COR-L47 (cell line): ENCODE data around the gene PMEL.
"Not testable (repeated sequence)": the region's sequence is repeated elsewhere in the genome, so short reads cannot be mapped to it uniquely, and the experiment has no call there.

Experiments
- DNase-seq: peaks from one replicate; lab custom pipeline; 2025; lab: John Stamatoyannopoulos, UW

The PMEL gene

GRCh38 chr12:55922126-55922525 is 43.7 kb downstream of the PMEL start:
- no peak for DNase-seq

GRCh38 chr12:55919032-55919431 is 46.8 kb downstream of the PMEL start:
- DNase-seq: not testable (repeated sequence)

- DNase-seq: no peak
Measured at GRCh38 chr12:55915482-55915859, 50.4 kb downstream of the PMEL start.

- DNase-seq: no peak
Measured at GRCh38 chr12:55912908-55913307, 52.9 kb downstream of the PMEL start.

GRCh38 chr12:55909513-55909884 is 56.3 kb downstream of the PMEL start:
- no peak for DNase-seq

- no peak for DNase-seq
Measured at GRCh38 chr12:55908726-55909512, 56.9 kb downstream of the PMEL start.

- DNase-seq: no peak
Measured at GRCh38 chr12:55906056-55906455, 59.8 kb downstream of the PMEL start.
